CD4-positive, alpha-beta T cell (primary cell): ENCODE data around the gene MIOX. TPM values are rescaled to one million over a fixed set of nuclear protein-coding genes. Genes with fewer than 3 reads are reported as not detected.
A peak's percentile ranks its signal among the peaks of the same experiment; 100 is the strongest.

ENCODE experiments used
- ATAC-seq: fragments of 200-7000 bp; cut with Tn5 transposase; one replicate; pipeline ENCODE4 v1.10.0; 2022; ENCODE audit warnings: mild to moderate bottlenecking; ENCODE audit not compliant: poor library complexity
- CTCF ChIA-PET: fragments of 350-600 bp; sonication (Branson Sonifier 250); formaldehyde crosslinking; loops from one replicate; lab custom pipeline; 2021; ENCODE audit warnings: antibody characterized with exemption, inconsistent platforms; lab: Charles Lee
- POLR2A ChIA-PET: fragments of 350-600 bp; sonication (Branson Sonifier 250); formaldehyde crosslinking; loops from one replicate; lab custom pipeline; 2021; ENCODE audit warnings: antibody characterized with exemption, inconsistent platforms; lab: Charles Lee
- DNase-seq, 14 experiments: peaks; one replicate each; pipeline ENCODE4 v3.0.0-alpha.2; 2013 to 2020; ENCODE audit warnings: mixed read lengths in 2 of 14
- H3K27ac ChIP-seq, 2 donors: one replicate each; pipeline versions ENCODE4 v1.5.1 to v1.7.0; 2013; ENCODE audit warnings: low read length in 2 of 2, low read depth in 1 of 2, mild to moderate bottlenecking in 1 of 2
- H3K27me3 ChIP-seq, 2 experiments: 1 replicate in 1 of 2; 2 replicates in 1 of 2; pipeline versions ENCODE4 v1.6.1 to v1.7.0; 2013; ENCODE audit warnings: low read length in 2 of 2, control low read depth in 1 of 2, mild to moderate bottlenecking in 1 of 2, moderate library complexity in 1 of 2; ENCODE audit not compliant: insufficient read depth in 2 of 2, control insufficient read depth in 1 of 2
- H3K36me3 ChIP-seq: one replicate; pipeline ENCODE4 v1.6.1; 2013; ENCODE audit warnings: low read length, control low read depth; ENCODE audit not compliant: insufficient read depth
- H3K4me1 ChIP-seq: one replicate; pipeline ENCODE4 v1.6.1; 2013; ENCODE audit warnings: low read length, control low read depth; ENCODE audit not compliant: insufficient read depth
- H3K4me3 ChIP-seq: one replicate; pipeline ENCODE4 v1.5.1; 2013; ENCODE audit warnings: mild to moderate bottlenecking, low read length, moderate library complexity
- H3K9me3 ChIP-seq, 2 experiments: 1 replicate in 1 of 2; 2 replicates in 1 of 2; pipeline versions ENCODE4 v1.6.1 to v1.7.0; 2013; ENCODE audit warnings: low read length in 2 of 2, mild to moderate bottlenecking in 2 of 2, control low read depth in 1 of 2, moderate library complexity in 1 of 2; ENCODE audit not compliant: control insufficient read depth in 1 of 2, insufficient read depth in 1 of 2
- H3K27ac Mint-ChIP-seq: one replicate; pipeline ENCODE4 v1.8.0; 2020; ENCODE audit warnings: mixed read lengths
- H3K27me3 Mint-ChIP-seq: one replicate; pipeline ENCODE4 v1.8.0; 2021; ENCODE audit warnings: mixed read lengths
- H3K36me3 Mint-ChIP-seq: one replicate; pipeline ENCODE4 v1.8.0; 2021; ENCODE audit warnings: low read depth, mixed read lengths
- H3K4me1 Mint-ChIP-seq: one replicate; pipeline ENCODE4 v1.8.0; 2021; ENCODE audit warnings: low read depth, mixed read lengths
- H3K4me3 Mint-ChIP-seq: one replicate; pipeline ENCODE4 v1.8.0; 2020; ENCODE audit warnings: mild to moderate bottlenecking, mixed read lengths
- H3K9me3 Mint-ChIP-seq: one replicate; pipeline ENCODE4 v1.8.0; 2020; ENCODE audit warnings: mixed read lengths
- CTCF ChIP-seq: fragments of 200-600 bp; IDR thresholded peaks from one replicate; pipeline ENCODE4 v1.8.0; 2022; ENCODE audit warnings: antibody characterized with exemption, mild to moderate bottlenecking
- intact Hi-C, 2 experiments: fragments of 100-400 bp; cut with DNase I in 1 of 2; cut with micrococcal nuclease in 1 of 2; formaldehyde crosslinking; loops; one replicate each; pipeline versions ENCODE4 v1.15.1 to v1.9.0; 2023 to 2025; cut with DNase I, micrococcal nuclease
- total RNA-seq, 174 experiments: library from RNA in 2 of 174; stranded (reverse) in 2 of 174; gene quantifications; one replicate each; pipeline ENCODE4 v1.2.3 and lab custom pipeline; 2021 to 2026

MIOX gene
- total RNA-seq, 2 experiments from 2014 or later = not detected

GRCh38 chr22:50483556-50483955 lies 3.1 kb upstream of the MIOX start:
- CTCF ChIA-PET = no interaction called here
- TF ChIP-seq CTCF = no peak
- Mint-ChIP-seq H3K36me3 (no peaks in the 10 kb centered on the region), H3K27me3 (no peaks in the 10 kb centered on the region), H3K27ac (no peak overlapping the region), H3K4me1 (peaks cover 13% of the 10 kb centered on the region), H3K4me3 (no peak overlapping the region), H3K9me3 (no peaks in the 10 kb centered on the region)
- POLR2A ChIA-PET = no interaction called here
- H3K27me3 ChIP-seq = peaks cover 0 to 2% of the 10 kb centered on the region in 2 experiments
- no peak overlapping the region for H3K4me3 ChIP-seq
- H3K27ac ChIP-seq = no peak overlapping the region
- no peaks in the 10 kb centered on the region for H3K36me3 ChIP-seq
- H3K4me1 ChIP-seq = peaks cover 19% of the 10 kb centered on the region
- intact Hi-C loops = no loop called here
- DNase-seq = no peak
- no peaks in the 10 kb centered on the region for H3K9me3 ChIP-seq
- ATAC-seq = no peak

- no peaks in the 10 kb centered on the region for H3K9me3 Mint-ChIP-seq
- H3K4me3 Mint-ChIP-seq = no peak overlapping the region
- peaks cover 19% of the 10 kb centered on the region for H3K4me1 ChIP-seq
- no peaks in the 10 kb centered on the region for H3K36me3 ChIP-seq
- no peak for DNase-seq
- peaks cover 0 to 2% of the 10 kb centered on the region in 2 experiments for H3K27me3 ChIP-seq
- no peaks in the 10 kb centered on the region for H3K27me3 Mint-ChIP-seq
- no peaks in the 10 kb centered on the region for H3K9me3 ChIP-seq
- no peak overlapping the region for H3K4me3 ChIP-seq
- H3K27ac ChIP-seq = no peak overlapping the region
- ChIA-PET POLR2A (no interaction called here), CTCF (interaction anchor here (0.6 kb wide), 1 partner anchor 208 kb away, joined by 3 read pairs; no protein-coding TSS in a partner anchor)
- H3K27ac Mint-ChIP-seq = no peak overlapping the region
- peaks cover 13% of the 10 kb centered on the region for H3K4me1 Mint-ChIP-seq
- H3K36me3 Mint-ChIP-seq = no peaks in the 10 kb centered on the region
- ATAC-seq = no peak
- intact Hi-C loops = no loop called here
- no peak for TF ChIP-seq CTCF
These were observed 2.4 kb upstream of the MIOX start for GRCh38 chr22:50483977-50484853.

- TF ChIP-seq CTCF = no peak
- H3K27me3 ChIP-seq = peaks cover 0 to 2% of the 10 kb centered on the region in 2 experiments
- ATAC-seq (no peak), DNase-seq (no peak)
- peak overlapping the region; percentile 59 for H3K4me3 Mint-ChIP-seq
- H3K4me1 ChIP-seq = peaks cover 20% of the 10 kb centered on the region
- intact Hi-C loops = no loop called here
- ChIA-PET CTCF (interaction anchor here (0.6 kb wide), 1 partner anchor 209 kb away, joined by 3 read pairs; no protein-coding TSS in a partner anchor), POLR2A (no interaction called here)
- no peak overlapping the region for H3K27ac Mint-ChIP-seq
- H3K4me3 ChIP-seq = no peak overlapping the region
- no peak overlapping the region for H3K27ac ChIP-seq
- H3K9me3 Mint-ChIP-seq = no peaks in the 10 kb centered on the region
- no peaks in the 10 kb centered on the region for H3K36me3 Mint-ChIP-seq
- peaks cover 5% of the 10 kb centered on the region for H3K4me1 Mint-ChIP-seq
- no peaks in the 10 kb centered on the region for H3K27me3 Mint-ChIP-seq
- H3K36me3 ChIP-seq = no peaks in the 10 kb centered on the region
- H3K9me3 ChIP-seq = no peaks in the 10 kb centered on the region
These were observed 1.2 kb upstream of the MIOX start for GRCh38 chr22:50485221-50486131.
